GM19099 (cell line): Measurements from ENCODE around the gene PPM1N.

ENCODE experiments used
- POLR2A ChIP-seq: IDR thresholded peaks from 3 replicates; pipeline ENCODE4 v1.6.1; 2011; ENCODE audit warnings: low read depth; ENCODE audit not compliant: insufficient read length; ENCODE audit errors: extremely low read depth

The PPM1N gene

DNA sequence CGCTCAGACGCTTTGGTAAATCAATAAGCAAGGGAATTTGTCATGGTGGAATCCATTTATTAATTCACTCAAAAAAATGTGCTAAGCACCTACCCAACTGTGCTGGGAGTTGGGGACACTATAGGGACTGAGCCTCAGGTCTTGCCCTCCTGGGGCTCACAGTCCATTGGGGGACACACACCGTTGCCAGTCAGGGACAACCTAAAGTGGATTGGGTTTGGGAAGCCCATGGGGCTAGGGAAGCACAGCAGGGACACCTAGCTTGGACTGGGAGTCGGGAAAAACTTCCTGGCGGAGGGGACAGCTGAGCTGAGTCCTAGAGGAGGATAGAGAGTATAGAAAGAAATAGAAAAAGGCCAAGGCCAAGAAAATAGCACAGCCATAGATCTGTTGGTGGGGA, 21.9 kb upstream of the PPM1N start:
- TF ChIP-seq POLR2A, result no peak

DNA sequence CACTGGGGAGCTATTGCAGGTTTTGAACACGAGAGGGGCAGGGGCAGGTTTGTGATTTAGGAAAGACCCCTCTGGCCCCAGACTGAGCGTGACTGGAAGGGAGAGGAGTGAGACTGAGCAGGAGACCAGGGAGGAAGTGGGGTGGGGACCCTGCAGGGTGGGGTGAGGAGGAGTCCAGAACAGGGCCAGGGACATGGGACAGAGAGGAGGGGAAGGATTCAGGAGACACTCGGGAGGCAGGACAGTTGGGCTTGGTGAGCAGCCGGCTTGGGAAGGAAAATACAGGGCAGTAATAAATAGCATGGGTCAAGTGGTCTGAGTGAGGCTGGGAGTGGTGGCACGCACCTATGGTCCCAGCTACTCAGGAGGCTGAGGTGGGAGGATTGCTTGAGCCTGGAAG, 21.1 kb upstream of the PPM1N start:
- no peak for TF ChIP-seq POLR2A

DNA sequence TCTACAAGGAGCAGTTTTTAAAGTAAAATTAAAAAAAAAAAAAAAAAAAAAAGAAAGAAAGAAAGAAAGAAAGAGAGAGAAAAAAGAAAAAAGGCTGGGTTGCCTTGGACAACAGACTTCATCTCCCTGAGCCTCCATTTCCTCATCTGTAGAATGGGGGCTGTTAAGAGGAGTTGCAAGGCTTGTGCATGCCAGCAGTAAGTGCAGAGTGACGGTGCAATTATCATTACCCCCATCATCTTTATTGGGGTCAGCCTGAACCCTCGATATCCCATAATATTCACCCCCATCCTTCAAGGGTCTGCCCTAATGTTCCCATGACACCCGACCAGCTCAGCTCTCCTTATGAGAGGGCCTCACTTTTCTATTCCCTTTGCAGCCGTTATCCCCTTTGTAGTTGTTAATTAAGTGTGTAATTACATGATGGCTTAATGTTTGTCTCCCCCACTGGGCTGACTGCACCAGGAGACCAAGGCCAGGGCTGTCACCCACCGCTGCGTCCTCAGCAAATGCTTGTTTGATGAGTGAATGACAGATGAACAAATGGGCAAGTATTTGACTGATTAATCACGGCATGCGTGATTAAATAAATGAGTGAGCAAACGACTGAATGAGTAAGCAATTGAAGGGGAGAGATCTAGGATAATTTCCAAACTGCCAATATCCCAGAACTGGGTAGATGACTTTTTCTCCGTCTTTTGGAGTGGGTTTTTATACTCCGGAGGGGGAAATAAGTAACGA, 20.4 kb upstream of the PPM1N start:
- TF ChIP-seq POLR2A, result no peak

DNA sequence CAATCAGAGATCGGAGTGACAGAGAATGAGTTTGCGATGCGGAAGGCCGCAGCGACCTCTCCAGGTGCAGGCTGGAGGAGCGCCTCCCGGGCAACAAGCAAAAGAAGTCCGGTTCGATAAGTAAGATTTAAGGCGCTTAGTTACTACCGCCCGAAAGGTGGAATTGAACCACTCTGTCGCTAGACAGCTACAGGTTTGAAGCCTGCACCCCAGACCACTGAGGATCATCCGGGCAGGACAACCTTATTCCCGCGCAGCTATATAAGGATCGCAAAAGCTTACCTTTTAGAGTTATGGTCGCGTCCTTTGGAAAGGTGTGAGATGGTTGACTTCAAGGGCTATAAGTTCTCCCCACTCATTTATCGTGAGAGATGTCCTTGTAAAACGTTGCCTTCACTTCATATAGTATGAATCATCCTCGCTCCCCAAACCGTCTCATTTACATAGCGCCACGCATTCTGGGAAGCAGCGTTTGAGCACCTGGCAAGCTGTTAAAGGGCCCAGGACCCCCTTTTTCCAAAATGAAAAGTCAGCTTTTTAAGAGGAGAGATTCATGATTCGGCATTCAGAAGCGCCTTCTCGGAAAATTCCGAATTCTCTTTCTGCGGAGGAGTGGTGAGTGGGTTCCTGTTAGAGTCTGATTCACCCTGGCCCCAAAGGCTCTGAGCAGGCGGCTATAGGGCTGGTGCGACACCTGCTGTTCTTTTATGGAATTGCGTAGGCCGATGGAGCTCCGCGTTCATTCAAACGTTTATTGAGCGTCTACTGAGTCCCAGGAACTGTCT, 19.6 kb upstream of the PPM1N start:
- peak; percentile 61 for TF ChIP-seq POLR2A

DNA sequence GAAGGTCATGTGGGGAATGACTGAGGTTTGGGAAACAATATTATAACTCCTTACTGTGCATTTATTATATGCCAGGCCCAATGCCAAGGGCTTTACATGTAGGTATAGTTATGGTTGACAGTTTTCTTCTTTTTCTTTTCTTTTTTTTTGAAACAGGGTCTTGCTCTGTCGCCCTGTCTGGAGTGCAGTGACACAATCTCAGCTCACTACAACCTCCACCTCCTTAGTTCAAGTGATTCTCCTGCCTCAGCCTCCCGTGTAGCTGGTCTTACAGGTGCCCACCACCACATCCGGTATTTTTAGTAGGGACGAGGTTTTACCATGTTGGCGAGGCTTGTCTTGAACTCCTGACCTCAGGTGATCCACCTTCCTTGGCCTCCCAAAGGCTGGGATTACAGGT, 15.2 kb upstream of the PPM1N start:
- no peak for TF ChIP-seq POLR2A

DNA sequence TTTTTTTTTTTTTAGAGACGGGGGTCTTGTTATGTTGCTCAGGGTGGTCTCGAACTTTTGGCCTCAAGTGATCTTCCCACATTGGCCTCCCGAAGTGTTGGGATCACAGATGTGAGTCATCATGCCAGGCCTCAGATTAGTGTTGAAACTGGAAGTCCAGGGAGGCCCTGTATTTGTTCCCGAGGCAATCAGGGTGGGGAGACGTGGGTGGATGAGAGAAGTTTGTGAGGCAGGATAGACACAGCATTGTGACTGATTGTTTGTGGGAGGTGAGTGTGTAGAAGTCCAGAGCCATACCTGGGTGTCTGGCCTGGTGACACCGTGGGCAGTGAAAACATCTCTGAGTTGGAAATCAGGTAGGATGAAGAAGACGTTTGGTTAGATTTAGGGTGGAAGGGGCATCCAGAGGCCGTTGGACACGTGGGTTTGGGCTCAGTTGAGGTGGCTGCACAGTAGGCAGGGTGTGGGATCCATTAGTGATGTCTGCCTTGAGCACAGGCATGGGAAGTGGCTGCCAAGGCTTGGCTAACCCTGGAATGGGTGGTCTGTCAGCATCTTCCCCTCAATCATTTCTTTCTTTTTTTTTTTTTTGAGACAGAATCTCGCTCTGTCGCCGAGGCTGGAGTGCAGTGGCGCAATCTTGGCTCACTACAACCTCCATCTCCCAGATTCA, 13.8 kb upstream of the PPM1N start:
- TF ChIP-seq POLR2A, result no peak

DNA sequence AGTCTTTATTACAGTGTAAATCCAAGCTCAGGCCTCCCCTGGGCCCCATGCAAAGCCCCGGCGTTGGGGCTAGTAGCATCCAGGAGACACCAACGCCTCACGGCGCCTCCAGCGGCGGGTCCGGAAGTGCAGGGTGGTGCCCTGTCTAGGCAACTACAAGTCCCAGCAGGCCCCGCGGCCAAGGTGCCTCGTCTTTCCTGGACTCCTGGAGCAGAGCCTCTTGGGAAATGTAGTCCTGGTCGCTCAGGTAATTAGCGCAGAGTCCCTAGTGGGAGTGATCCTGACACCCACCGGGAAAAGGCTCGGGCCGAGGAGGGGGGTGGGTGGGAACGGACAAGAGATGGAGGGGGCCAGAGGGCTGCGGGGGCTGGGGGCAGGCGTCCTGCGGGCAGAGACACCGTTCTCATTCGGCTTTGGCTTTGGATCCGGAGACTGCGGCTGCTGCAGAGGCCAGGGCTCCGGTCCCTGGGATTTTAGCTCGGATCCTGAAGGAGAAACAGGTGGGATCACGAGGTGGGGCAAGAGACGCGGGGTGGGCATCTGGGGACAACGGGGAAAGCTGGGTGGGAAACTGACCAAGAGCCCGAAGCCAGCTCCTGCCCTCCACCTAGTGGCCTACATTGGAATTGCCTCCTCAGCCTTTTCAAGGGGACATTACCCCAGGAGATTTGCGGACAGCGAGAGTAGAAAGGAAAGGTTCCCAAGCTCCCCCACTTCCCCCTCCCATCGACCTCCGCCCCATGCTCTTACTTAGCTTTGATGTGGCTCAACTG, 12.8 kb upstream of the PPM1N start:
- TF ChIP-seq POLR2A, result no peak

DNA sequence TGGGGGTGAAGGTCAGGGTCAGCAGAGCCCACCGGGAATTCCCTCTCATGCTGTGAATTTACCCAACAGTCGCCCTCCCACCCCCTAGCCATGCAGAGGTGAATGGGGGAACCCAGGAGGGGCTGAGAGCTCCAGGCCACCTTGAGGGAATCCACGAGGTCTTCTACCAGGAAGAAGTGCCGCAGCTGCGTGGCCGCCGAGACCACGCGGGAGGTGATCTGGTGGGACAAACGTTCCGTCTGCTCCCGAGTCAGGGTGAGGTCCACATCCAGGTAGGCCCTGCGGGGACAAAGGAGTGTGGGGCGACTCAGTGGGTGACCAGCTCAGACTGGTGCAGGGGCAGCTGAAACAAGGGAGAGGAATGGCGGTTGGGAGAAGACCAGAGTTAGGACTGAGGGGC, 9.5 kb upstream of the PPM1N start:
- no peak for TF ChIP-seq POLR2A

DNA sequence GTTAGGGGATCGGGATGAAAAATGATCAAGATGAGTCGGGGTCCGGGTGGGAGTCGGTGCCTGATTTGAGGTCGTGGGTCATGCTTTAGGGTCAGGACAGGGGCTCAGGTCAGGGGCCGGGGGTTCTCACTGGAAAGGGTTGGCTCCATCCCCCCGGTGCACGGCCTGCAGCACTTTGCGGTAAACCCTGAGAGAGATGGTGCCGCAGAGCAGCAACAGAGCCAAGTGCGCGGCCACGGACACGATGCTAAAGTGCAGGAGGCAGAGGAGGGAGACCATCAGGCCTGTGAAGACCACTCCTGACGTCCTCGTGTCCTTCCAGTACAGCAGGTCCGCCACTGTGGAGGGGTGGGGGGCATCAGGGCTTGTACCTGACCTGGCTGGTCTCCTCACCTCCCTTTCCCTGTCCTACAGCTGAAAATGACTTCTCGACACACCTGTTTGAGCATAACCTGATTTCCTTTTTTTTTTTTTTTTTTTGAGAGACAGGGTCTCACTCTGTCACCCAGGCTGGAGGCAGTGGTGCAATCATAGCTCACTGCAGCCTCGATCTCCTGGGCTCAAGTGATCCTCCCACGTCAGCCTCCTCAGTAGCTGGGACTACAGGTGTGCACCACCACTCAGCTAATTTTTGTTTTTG, 8.9 kb upstream of the PPM1N start:
- no peak for TF ChIP-seq POLR2A

DNA sequence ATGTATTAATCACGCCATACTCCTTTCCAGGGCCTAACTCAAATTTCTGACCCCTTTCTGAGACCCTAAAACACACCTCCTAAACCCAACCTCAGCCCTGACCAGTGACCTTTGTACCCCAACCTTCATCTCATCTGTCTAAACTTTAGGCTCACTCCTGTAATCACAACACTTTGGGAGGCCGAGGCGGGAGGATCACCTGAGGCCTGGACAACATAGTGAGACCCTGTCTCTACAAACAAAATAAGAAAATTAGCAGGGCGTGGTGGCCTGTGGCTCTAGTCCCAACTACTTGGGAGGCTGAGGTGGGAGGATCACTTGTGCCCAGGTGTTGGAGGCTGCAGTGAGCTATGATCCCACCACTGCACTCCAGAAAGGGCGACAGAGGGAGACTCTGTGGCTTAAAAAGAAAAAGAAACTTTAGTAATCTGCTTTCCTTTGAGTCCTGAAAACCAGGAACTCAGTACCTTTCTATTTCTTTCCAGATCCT, 6.1 kb upstream of the PPM1N start:
- TF ChIP-seq POLR2A, result no peak

DNA sequence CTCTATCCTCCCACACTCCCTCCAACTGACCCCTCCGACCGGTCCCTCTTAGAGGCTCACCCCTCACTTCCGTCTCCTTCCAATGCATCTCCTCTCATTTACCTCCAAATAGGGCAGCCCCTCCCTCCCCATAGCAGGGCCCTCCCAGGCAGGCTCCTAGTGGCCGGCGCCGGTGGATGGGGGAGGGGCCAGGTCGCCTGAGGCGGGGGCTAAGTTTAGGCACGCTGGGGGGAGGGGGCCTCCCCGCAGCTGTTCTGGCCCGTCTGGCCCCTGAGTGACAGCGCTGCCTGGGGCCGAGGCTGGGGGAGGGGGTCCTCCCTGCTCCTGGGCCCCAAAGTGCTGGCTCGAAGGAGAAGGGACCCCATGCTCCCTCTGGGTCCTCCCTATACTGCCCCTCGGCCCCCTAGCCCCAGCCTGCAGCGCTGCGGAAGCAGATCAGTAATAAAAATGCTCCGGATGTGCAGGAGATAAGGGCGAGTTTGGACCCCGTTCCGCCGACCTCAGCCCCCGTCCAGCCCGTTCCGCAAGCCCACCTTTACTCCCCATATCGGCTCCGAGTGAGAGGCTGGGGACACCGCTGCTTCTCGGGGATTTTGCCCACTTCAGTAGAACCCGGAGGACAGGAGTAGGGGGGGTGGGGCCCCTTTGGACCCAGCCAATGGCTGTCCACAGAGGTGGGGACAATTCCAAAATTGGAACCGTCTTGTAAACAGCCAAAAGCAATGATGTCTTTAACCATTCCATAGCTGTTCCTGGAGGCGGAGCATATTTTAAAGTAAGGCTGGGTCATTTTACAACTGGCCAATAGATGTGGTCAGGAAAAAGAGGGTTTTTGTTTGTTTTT, 5.4 kb upstream of the PPM1N start:
- no peak for TF ChIP-seq POLR2A

DNA sequence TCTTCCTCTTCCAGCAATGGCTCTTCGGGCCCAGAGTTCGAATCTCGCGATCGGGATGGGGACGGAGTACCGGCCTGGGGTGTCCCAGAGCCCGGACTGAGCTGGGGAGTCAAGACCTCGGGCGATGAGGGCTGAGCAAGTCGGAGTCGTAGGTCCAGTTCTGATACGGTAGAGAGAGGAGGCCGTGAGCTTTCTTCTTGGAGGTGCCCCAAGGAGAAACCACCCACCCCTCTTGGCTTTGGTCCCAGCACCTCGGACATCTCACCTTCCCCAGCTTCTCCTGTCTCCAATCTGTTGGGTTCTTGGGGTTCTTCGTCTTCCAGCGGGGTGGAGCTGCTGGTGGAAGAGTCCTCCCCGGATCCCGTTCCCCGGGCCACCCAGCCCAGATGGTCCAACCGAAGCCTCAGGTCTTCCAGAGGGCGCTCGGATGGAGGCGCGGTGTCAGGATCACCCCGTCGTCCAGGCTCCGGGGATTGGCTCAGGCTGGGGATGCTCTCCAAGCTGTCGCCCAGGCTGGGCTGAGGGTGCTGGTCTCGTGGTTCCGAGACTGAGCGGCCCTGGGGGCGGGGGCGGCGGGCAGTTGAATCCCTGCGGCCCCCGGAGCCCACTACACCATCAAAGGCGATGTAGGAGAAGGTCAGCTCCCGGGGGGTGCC, 3.9 kb upstream of the PPM1N start:
- no peak for TF ChIP-seq POLR2A

DNA sequence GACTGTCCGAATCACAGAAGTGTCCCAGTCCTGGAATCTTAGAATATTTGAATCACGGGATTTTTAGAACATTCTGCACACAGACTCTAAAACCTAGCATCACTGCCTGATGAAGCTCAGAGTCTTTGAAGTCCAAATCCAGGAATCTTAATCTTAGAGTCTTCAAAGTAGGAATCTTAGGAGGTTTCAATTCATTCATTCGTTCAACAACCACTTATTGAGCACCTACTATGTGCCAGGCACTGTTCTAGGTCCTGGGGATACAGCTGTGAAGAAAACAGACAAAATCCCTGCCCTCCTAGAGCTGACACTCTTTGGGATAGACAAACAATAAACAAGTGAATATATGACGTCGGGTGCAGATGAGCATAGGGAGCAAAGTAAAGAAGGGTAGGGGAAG, 3.1 kb upstream of the PPM1N start:
- TF ChIP-seq POLR2A, result no peak
